A549 (cell line): ENCODE results near the gene BCL2A1. TPM values are rescaled to one million over a fixed set of nuclear protein-coding genes. Genes with fewer than 3 reads are reported as not detected.

Experiments used
- ATAC-seq, 2 experiments: fragments of 200-7000 bp in 1 of 2; fragments of >200 bp in 1 of 2; cut with Nextera tagmentation in 1 of 2; cut with Tn5 transposase in 1 of 2; 3 replicates each; pipeline versions ENCODE4 v1.8.0 to v1.9.1; 2018 to 2020; ENCODE audit warnings: mild to moderate bottlenecking in 1 of 2, moderate library complexity in 1 of 2
- CTCF ChIA-PET: fragments of 300-600 bp; sonication (Branson Sonifier 250); formaldehyde crosslinking; extraction: SDS; loops from one replicate; lab custom pipeline; 2021; ENCODE audit warnings: antibody characterized with exemption, inconsistent platforms; lab: Yijun Ruan, JAX
- POLR2A ChIA-PET: fragments of 350-600 bp; formaldehyde crosslinking; extraction: SDS; loops from one replicate; lab custom pipeline; 2021; ENCODE audit warnings: antibody characterized with exemption, inconsistent platforms; lab: Yijun Ruan, JAX
- DNase-seq, 2 experiments: peaks; one replicate each; pipeline versions ENCODE4 v3.0.0 to v3.0.0-alpha.2; 2011 to 2016; ENCODE audit warnings: low read depth in 1 of 2, low spot score in 1 of 2
- FAIRE-seq: peaks from 2 replicates; lab custom pipeline; 2011; peaks lifted over from hg19 to GRCh38; lab: Jason Lieb, UNC
- H3K27ac ChIP-seq, 2 experiments: fragments of >200 bp; sonication (Bioruptor Twin); formaldehyde crosslinking; 3 replicates each; pipeline ENCODE4 v1.5.1; 2016 to 2017
- H3K4me1 ChIP-seq: fragments of >200 bp; sonication (Bioruptor Twin); formaldehyde crosslinking; 3 replicates; pipeline ENCODE4 v1.6.1; 2016
- H3K4me2 ChIP-seq: fragments of >200 bp; sonication (Bioruptor Twin); formaldehyde crosslinking; 3 replicates; pipeline ENCODE4 v1.6.1; 2016
- H3K4me3 ChIP-seq: fragments of >200 bp; sonication (Bioruptor Twin); formaldehyde crosslinking; 3 replicates; pipeline ENCODE4 v1.5.1; 2016
- H3K9me3 ChIP-seq: fragments of >200 bp; sonication (Bioruptor Twin); formaldehyde crosslinking; 3 replicates; pipeline ENCODE4 v1.6.1; 2016
- ATOH8 ChIP-seq: fragments of 250-450 bp; sonication (Bioruptor Pico); IDR thresholded peaks from 2 replicates; pipeline ENCODE4 v1.5.0; 2020; ENCODE audit warnings: low read depth, mild to moderate bottlenecking, moderate library complexity
- BHLHE40 ChIP-seq: IDR thresholded peaks from 2 replicates; pipeline ENCODE4 v1.6.1; 2012; ENCODE audit warnings: low read depth, low read length, inconsistent platforms
- CBX2 ChIP-seq: fragments of 200-600 bp; sonication (generic); IDR thresholded peaks from 2 replicates; pipeline ENCODE4 v1.6.1; 2016; ENCODE audit warnings: low read depth, mild to moderate bottlenecking, borderline replicate concordance
- CTCF ChIP-seq: fragments of >200 bp; sonication (Bioruptor Twin); formaldehyde crosslinking; IDR thresholded peaks from 3 replicates; pipeline ENCODE4 v1.5.1; 2016
- ESRRA ChIP-seq: fragments of 150-350 bp; IDR thresholded peaks from 2 replicates; pipeline ENCODE4 v1.6.1; 2014; ENCODE audit warnings: mild to moderate bottlenecking, low read length, borderline replicate concordance
- FOSB ChIP-seq: fragments of 250-450 bp; sonication (Bioruptor Pico); IDR thresholded peaks from 2 replicates; pipeline ENCODE4 v1.5.0; 2020; ENCODE audit warnings: mild to moderate bottlenecking, moderate library complexity
- FOSL2 ChIP-seq, 2 experiments: fragments of 450-650 bp in 1 of 2; fragments of >200 bp in 1 of 2; sonication (Bioruptor Twin) in 1 of 2; formaldehyde crosslinking; IDR thresholded peaks; 2 replicates each; pipeline versions ENCODE4 v1.5.0 to v1.6.1; 2016 to 2020; ENCODE audit warnings: mild to moderate bottlenecking in 1 of 2, moderate library complexity in 1 of 2
- FOXS1 ChIP-seq: fragments of 250-450 bp; sonication (Bioruptor Pico); IDR thresholded peaks from 2 replicates; pipeline ENCODE4 v1.5.0; 2020; ENCODE audit warnings: mild to moderate bottlenecking, moderate library complexity
- GATA3 ChIP-seq: IDR thresholded peaks from 2 replicates; pipeline ENCODE4 v1.6.1; 2012; ENCODE audit warnings: borderline replicate concordance
- HEYL ChIP-seq: fragments of 250-450 bp; sonication (Bioruptor Pico); IDR thresholded peaks from 2 replicates; pipeline ENCODE4 v1.8.0; 2021; ENCODE audit warnings: mild to moderate bottlenecking, moderate library complexity
- HOXA7 ChIP-seq: fragments of 250-450 bp; sonication (Bioruptor Pico); IDR thresholded peaks from 2 replicates; pipeline ENCODE4 v1.5.0; 2020; ENCODE audit warnings: mild to moderate bottlenecking, moderate library complexity
- HOXB5 ChIP-seq: fragments of 250-450 bp; sonication (Bioruptor Pico); IDR thresholded peaks from 2 replicates; pipeline ENCODE4 v1.5.0; 2020; ENCODE audit warnings: mild to moderate bottlenecking, moderate library complexity
- KDM1A ChIP-seq: fragments of 200-600 bp; sonication (generic); IDR thresholded peaks from 2 replicates; pipeline ENCODE4 v1.6.1; 2016; ENCODE audit warnings: low read depth, mild to moderate bottlenecking
- KDM5A ChIP-seq: fragments of 200-600 bp; sonication (generic); IDR thresholded peaks from 2 replicates; pipeline ENCODE4 v1.6.1; 2016; ENCODE audit warnings: antibody characterized with exemption, mild to moderate bottlenecking
- MAFK ChIP-seq: fragments of 450-650 bp; IDR thresholded peaks from 2 replicates; pipeline ENCODE4 v1.6.1; 2014; ENCODE audit not compliant: partially characterized antibody
- MAZ ChIP-seq: fragments of 150-350 bp; IDR thresholded peaks from 2 replicates; pipeline ENCODE4 v1.6.1; 2014; ENCODE audit warnings: antibody characterized with exemption, low read depth, low read length, borderline replicate concordance
- MYC ChIP-seq: IDR thresholded peaks from 2 replicates; pipeline ENCODE4 v1.6.1; 2012; ENCODE audit warnings: mild to moderate bottlenecking, inconsistent platforms, low read length, improper control_type of control experiment, borderline replicate concordance
- NFE2L2 ChIP-seq: fragments of 150-350 bp; conservative IDR thresholded peaks from 2 replicates; pipeline ENCODE4 v1.6.1; 2014; ENCODE audit warnings: low read length
- NPAS2 ChIP-seq: fragments of 250-450 bp; sonication (Bioruptor Pico); IDR thresholded peaks from 2 replicates; pipeline ENCODE4 v1.8.0; 2022; ENCODE audit warnings: mild to moderate bottlenecking, moderate library complexity, borderline replicate concordance
- PBX3 ChIP-seq: IDR thresholded peaks from 2 replicates; pipeline ENCODE4 v1.6.1; 2012
- POLR2A ChIP-seq: IDR thresholded peaks from 2 replicates; pipeline ENCODE4 v1.6.1; 2012; ENCODE audit warnings: mild to moderate bottlenecking, low read length
- POLR2AphosphoS2 ChIP-seq: conservative IDR thresholded peaks from 2 replicates; pipeline ENCODE4 v1.6.1; 2012; ENCODE audit warnings: low read length, improper control_type of control experiment, inconsistent platforms
- RAD21 ChIP-seq, 2 experiments: fragments of >200 bp in 1 of 2; sonication (Bioruptor Twin) in 1 of 2; formaldehyde crosslinking in 1 of 2; IDR thresholded peaks in 1 of 2; conservative IDR thresholded peaks in 1 of 2; 2 replicates in 1 of 2; 3 replicates in 1 of 2; pipeline ENCODE4 v1.6.1; 2012 to 2018; ENCODE audit warnings: inconsistent platforms in 1 of 2
- RCOR1 ChIP-seq: fragments of 150-350 bp; IDR thresholded peaks from 2 replicates; pipeline ENCODE4 v1.6.1; 2014; ENCODE audit warnings: antibody characterized with exemption, low read length, low read depth
- REST ChIP-seq: fragments of 200-600 bp; sonication (generic); IDR thresholded peaks from 2 replicates; pipeline ENCODE4 v1.6.1; 2016; ENCODE audit warnings: antibody characterized with exemption, mild to moderate bottlenecking, moderate library complexity
- RFX5 ChIP-seq: fragments of 450-650 bp; IDR thresholded peaks from 2 replicates; pipeline ENCODE4 v1.7.1; 2014; ENCODE audit warnings: antibody characterized with exemption, mild to moderate bottlenecking, moderate library complexity
- SMC3 ChIP-seq: fragments of >200 bp; sonication (Bioruptor Twin); formaldehyde crosslinking; IDR thresholded peaks from 3 replicates; pipeline ENCODE4 v1.6.1; 2018; ENCODE audit warnings: inconsistent platforms
- TFCP2L1 ChIP-seq: fragments of 250-450 bp; sonication (Bioruptor Pico); IDR thresholded peaks from 2 replicates; pipeline ENCODE4 v1.5.0; 2021; ENCODE audit warnings: mild to moderate bottlenecking
- TP53 ChIP-seq: fragments of 250-450 bp; sonication (Bioruptor Pico); IDR thresholded peaks from 2 replicates; pipeline ENCODE4 v1.5.0; 2021; ENCODE audit warnings: mild to moderate bottlenecking, moderate library complexity
- USF2 ChIP-seq: fragments of 450-650 bp; IDR thresholded peaks from 2 replicates; pipeline ENCODE4 v1.6.1; 2014; ENCODE audit warnings: antibody characterized with exemption
- ZC3H11A ChIP-seq: fragments of 450-650 bp; IDR thresholded peaks from 2 replicates; pipeline ENCODE4 v1.6.1; 2014; ENCODE audit warnings: antibody characterized with exemption, mild to moderate bottlenecking
- ZFP36 ChIP-seq: fragments of 450-650 bp; IDR thresholded peaks from 2 replicates; pipeline ENCODE4 v1.6.1; 2014; ENCODE audit warnings: borderline replicate concordance; ENCODE audit not compliant: partially characterized antibody
- ZSCAN20 ChIP-seq: fragments of 250-450 bp; sonication (Bioruptor Pico); IDR thresholded peaks from 2 replicates; pipeline ENCODE4 v1.8.0; 2022; ENCODE audit warnings: mild to moderate bottlenecking, moderate library complexity
- WGBS: methylation state at CpG from one replicate; pipeline ENCODE4 v1.1.6; 2017; ENCODE audit errors: missing lambda C conversion rate; 5-methylcytosine and 5-hydroxymethylcytosine counted together
- polyA plus RNA-seq, 4 experiments: library from polyadenylated mRNA; depleted of rRNA in 3 of 4; stranded (reverse); fragments of >200 nt; fragmentation: RNase III in 1 of 4; extraction: RNeasy Plus Mini Kit Qiagen cat#74134 plus additional on column Dnase treatment in 1 of 4; gene quantifications; 2 replicates in 3 of 4; 3 replicates in 1 of 4; pipeline ENCODE4 v1.2.3, GENCODE V29; 2011 to 2017

BCL2A1 gene
- polyA plus RNA-seq, 2 of the 4 experiments (the other 2 are of a cell fraction): 14.0 to 20.1 TPM

- DNase-seq (peak in 1 of 2 experiments; percentile 92), FAIRE-seq (peak; percentile 93), ATAC-seq (peak; percentile 75 to 86)
- H3K4me2 ChIP-seq: peak overlapping the region; percentile 83
- ChIA-PET POLR2A (interaction anchor here (3.8 kb wide), 1 partner anchor 43 kb away, joined by 33 read pairs; no protein-coding TSS in a partner anchor), CTCF (interaction anchor here (0.8 to 1.9 kb wide), 2 partner anchors 27 to 67 kb away, joined by 3 to 9 read pairs; no protein-coding TSS in a partner anchor)
- H3K4me1 ChIP-seq: peaks cover 71% of the 10 kb centered on the region
- WGBS: 2% methylated on average over 4 of the region's 4 CpGs
- 0 out of 3 replicates have a peak overlapping the region, but pooled peaks have one; percentile 11 for H3K4me3 ChIP-seq
- H3K27ac ChIP-seq: peak overlapping the region; percentile 79 to 80
- H3K9me3 ChIP-seq: no peaks in the 10 kb centered on the region
- no peak; the same call in 1 of the 2 replicates for TF ChIP-seq HOXB5 (CRISPR knock-in tag)
- TF ChIP-seq USF2: no peak; the same call in 1 of the 2 replicates
- TF ChIP-seq ZSCAN20: no peak
- no peak for TF ChIP-seq TP53 (CRISPR knock-in tag)
- no peak for TF ChIP-seq HEYL (CRISPR knock-in tag)
- TF ChIP-seq FOSB (CRISPR knock-in tag): no peak
- TF ChIP-seq HOXA7 (CRISPR knock-in tag): no peak
- no peak for TF ChIP-seq FOXS1
- no peak for TF ChIP-seq RCOR1
- no peak for TF ChIP-seq ESRRA
- TF ChIP-seq RAD21 (conservative IDR thresholded peaks at IDR 0.05 in 1 of 2, IDR thresholded peaks at IDR 0.05 in 1 of 2): peak in 1 of 2 experiments; percentile 16; a peak in 1 of 5 replicates
- no peak for TF ChIP-seq ZFP36
- no peak for TF ChIP-seq POLR2AphosphoS2
- TF ChIP-seq RFX5: no peak
- TF ChIP-seq REST: no peak
- TF ChIP-seq SMC3: no peak
- no peak for TF ChIP-seq BHLHE40
- TF ChIP-seq NFE2L2: no peak
- TF ChIP-seq KDM5A: no peak
- no peak for TF ChIP-seq TFCP2L1 (CRISPR knock-in tag)
- no peak for TF ChIP-seq CBX2
- TF ChIP-seq FOSL2 (IDR thresholded peaks at IDR 0.05): 0 out of 2 replicates have a peak, but pooled peaks have one; percentile 7
- peak; percentile 91 for TF ChIP-seq FOSL2 (CRISPR knock-in tag; IDR thresholded peaks at IDR 0.05)
- TF ChIP-seq PBX3: peak; percentile 35; the same call in 1 of the 2 replicates
- no peak for TF ChIP-seq NPAS2
- TF ChIP-seq MYC: no peak
- TF ChIP-seq GATA3: peak; percentile 77; the same call in 1 of the 2 replicates
- no peak for TF ChIP-seq MAZ
- TF ChIP-seq POLR2A: no peak
- TF ChIP-seq KDM1A: no peak
- TF ChIP-seq MAFK: peak; percentile 93
- TF ChIP-seq ZC3H11A: no peak
- no peak for TF ChIP-seq ATOH8 (CRISPR knock-in tag)
- TF ChIP-seq CTCF: no peak
Measured at GRCh38 chr15:79965846-79966630, 5.0 kb downstream of the BCL2A1 start.
